ENCODE results near the gene RAPGEF4.

- no peak for TF ChIP-seq CTCF (IDR thresholded peaks at IDR 0.05)
- no peak for TF ChIP-seq EZH2 (IDR thresholded peaks at IDR 0.05; ENCODE audit: borderline replicate concordance, insufficient read depth, low read depth, low read length, poor library complexity, severe bottlenecking)
Measured at GRCh38 chr2:172709566-172710291, 25.9 kb upstream of the RAPGEF4 start.

Data from B cell (primary cell).